GM21619 (cell line): ENCODE data around the gene MS4A4E.
"Not testable (repeated sequence)": the region's sequence is repeated elsewhere in the genome, so short reads cannot be mapped to it uniquely, and the experiment has no call there.

ENCODE experiments used
- ATAC-seq: cut with Tn5 transposase; IDR thresholded peaks from one replicate; pipeline ENCODE4 v1.9.1; 2021; ENCODE audit not compliant: unreplicated experiment

MS4A4E gene

DNA sequence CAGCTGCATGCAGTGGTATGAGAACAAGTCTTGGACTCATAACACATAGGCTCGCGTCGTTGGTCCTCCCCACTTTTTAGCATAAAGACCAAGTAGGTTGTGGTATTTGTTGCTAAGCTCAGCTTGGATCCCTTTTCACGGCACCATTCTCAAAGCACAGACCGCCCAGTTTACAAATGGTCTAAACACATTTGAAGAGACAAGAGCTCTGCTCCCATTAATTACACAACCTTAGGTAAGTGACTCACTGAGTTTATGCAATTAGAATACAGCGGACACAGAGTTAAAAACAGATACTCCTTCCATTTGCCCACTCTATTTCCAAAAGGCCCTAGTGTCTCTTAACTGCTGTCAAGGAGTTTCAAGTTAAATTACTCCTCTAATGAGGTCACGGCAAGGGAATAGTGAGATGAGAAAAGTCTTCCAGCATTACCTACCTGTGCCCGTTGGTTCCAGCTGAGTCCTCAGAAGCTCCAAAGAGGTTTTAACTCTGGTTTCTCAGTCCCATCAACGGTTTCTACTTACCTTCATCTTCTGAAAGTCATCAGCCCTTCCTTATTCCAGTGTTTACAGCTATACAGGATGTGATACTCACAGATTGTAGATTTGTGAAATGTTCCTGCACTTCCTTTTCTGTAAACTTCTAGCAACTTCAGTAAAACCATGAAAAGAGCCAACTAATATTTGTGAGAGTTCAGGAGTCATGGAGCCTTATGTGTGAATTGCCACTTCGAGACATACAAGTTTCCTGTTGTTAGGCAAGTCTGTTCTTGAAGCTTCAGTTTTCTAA, 60.2 kb downstream of the MS4A4E start, which contains the start of gene MS4A6A:
Gene MS4A6A, minus strand, starts transcription at position 543 of the 790 bp plus-strand sequence. CDS start 1,356 bp downstream, outside the sequence.
- ATAC-seq, result no peak

DNA sequence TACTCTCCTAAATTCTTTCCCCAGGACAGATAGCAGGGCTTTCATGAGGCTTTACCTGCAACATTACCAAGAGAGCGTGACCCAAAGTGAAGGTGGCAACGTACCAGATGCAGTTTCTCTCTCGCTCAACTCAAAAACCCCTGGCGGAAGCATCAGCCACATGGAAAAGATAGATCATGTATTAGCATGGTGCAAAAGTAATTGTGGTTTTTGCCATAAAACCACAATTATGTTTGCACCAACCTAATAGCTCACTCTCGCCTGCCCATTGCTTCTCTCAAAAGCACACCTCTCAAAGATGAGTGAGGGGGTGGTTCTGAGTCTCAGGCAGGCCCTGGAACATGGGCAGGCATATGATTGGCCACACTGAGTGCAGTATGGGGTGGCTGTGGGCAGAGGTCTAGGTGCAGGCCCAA, 67.1 kb downstream of the MS4A4E start:
- ATAC-seq, result peak; percentile 62

DNA sequence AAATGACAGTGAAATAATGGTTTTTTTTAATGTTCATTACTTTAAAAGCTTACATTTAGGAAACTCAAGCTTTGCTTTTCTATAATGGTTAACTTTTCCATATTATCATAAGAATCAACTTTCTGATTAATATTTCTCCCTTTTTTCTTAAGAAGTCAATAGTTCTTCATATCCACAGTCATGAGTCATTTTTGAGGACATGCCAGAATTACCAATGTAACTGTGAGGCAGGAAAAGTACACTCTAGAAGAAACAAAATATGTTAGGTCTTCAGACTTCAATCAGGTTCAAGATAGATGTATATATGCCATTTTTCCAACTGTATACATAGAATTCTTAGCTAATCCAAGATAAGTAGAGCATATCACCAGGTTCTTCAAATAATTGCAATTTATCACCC, 70.9 kb downstream of the MS4A4E start:
- no peak for ATAC-seq

DNA sequence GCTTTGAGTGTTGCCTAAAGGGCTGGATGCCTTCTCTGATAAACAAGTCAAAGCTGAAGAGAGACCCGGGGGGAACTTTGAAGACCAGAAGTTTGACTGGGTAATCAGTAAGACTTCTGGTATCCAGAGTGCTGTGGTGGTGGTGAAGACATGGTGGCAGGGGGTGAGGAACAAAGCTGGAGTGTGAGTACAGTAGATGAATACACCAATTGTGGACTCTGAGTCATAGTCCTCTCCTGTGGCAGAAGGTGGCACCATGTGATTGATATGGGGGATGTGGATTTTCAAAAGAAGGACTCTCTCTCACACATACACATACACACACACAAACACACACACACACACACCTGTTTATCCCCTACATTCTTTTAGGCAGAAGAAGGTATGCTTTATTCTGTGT, 72.4 kb downstream of the MS4A4E start:
- no peak for ATAC-seq

DNA sequence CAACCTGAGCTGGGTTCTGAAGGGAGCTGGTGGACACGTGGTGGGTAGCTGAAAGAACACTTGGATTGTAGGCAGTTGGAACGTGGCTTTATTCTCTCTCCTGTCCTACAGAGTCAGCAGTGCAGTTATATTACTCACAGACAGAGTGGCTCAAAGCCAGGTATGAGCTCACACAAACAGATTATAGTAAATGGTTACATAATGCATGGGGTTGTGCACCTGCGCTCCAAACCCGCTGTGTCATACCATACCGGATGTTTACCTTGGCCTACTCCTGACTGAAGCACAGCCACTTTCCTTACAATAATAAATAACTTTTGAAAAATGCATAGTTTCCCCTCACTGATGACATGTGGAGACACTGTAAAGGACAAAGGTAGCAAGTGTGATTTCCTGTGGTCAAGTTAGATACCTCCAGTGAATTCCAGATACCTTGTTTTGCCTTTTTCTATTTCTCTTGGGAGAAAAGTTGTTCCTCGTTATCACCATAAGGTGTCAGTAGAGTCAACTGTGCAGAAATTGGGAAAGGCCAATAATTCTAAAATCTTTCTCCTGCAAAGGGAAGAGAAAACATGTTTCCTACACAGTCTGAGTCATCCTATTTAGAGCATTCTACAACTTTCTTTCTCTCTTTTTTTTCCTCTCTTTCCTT, 73.5 kb downstream of the MS4A4E start:
- ATAC-seq, result no peak

DNA sequence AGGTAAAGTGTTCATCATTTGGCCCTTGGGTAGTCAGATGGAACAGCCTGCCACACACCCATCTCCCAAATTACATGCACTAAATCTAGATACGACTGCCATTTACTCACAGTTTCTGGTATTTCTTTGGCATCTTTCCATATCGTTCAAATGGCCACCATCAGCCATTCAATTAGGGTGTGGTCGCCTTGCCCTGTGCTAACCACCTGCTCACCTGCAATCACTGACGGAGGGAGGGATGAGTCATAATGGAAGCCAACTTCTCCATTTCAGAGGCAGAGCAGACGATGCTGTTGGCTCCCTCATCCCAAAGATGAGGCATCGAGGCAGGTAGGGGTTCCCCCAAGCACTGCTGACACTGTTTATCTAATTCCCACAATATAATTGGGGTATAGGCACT, 74.6 kb downstream of the MS4A4E start:
- ATAC-seq, result no peak

DNA sequence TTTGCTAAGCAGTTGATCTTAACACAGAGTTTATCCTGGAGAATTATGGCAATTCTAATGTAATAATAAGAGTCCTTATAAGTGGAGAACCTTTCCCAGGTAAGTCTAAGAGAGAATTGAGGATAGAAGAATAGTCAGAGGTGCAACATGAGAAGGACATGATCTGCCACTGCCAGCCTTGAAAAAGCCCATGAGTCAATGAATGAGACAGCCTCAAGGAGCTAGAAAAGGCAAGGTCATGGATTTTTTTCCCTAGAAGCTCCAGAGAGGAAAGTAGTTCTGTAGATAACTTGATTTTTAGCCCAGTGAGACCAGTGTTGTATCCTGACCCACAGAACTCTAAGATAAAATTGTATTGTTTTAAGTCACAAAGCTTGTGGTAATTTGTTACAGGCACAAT, 77.0 kb downstream of the MS4A4E start:
- ATAC-seq, result no peak

DNA sequence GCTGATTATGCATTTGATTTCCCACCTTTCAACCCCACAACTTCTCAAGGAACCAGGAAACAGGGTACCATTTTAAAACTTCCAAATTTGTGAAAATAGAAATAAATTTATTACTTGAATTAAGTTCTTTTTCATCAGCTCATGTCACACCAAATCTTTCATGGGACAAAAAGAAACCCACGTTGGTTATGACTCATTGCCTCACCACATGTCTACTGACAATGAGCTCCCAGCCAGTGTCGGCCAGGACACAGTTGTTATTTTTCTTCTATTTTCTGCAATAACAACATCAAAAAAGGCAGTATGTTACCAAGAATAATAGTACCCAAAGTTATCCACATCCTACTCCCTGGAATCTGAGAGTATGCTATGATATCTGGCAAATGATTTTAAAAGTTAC, 77.4 kb downstream of the MS4A4E start:
- no peak for ATAC-seq

DNA sequence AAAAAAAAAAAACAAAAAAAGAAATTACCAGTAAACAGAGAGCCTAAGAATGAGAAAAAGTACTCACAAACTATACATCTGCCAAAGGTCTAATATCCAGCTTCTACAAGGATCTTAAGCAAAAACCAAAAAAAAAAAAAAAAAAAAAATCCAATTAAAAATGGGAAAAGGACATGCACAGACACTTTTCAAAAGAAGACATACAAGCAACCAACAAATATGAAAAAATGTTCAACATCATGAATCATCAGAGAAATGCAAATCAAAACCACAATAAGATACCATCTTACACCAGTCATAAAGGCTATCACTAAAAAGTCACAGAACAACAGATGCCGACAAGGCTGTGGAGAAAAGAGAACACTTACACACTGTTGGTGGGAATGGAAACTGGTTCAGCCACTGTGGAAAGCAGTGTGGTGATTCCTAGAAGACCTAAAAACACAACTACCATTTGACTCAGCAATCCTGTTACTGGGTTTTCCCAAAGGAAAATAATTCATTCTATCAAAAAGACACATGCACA, 78.3 kb downstream of the MS4A4E start:
- ATAC-seq, result no peak

DNA sequence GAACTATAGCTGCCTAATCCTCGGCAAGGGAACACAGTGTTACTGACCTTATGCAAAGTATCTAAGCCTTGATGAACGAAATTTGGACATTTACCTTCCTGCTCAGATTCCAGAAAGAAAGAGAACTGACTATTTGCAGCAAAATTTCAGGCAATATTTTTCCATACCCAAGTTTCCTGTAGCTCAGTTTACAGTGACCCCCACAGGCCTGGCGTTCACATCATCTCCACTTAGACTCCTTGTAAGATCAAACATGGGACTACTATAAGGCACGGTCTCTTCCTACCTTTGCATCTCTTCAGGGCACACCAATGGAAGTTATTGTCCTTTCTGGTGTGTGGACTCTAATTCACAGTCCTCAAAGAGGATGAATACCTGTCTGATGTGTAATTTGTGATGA, 81.2 kb downstream of the MS4A4E start:
- no peak for ATAC-seq

DNA sequence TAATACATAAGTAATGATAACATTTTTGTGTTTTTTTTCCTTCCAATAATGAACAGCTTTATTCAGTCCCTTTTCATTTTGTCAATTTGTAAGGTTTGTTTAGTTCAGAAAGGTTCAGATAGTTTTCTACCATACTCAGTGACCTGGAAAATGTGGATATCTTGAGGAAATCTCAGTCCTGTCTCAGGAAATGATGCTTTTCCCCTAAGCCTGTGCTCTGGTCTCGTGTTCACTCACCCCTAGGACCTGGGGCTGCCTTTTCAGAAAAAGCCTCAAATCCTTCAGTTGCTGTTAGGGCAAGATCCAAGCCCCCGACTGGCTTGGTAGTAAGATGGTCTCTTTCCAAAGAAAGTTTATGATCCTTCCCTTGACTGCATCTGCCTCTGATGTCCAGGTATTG, 81.8 kb downstream of the MS4A4E start:
- no peak for ATAC-seq

DNA sequence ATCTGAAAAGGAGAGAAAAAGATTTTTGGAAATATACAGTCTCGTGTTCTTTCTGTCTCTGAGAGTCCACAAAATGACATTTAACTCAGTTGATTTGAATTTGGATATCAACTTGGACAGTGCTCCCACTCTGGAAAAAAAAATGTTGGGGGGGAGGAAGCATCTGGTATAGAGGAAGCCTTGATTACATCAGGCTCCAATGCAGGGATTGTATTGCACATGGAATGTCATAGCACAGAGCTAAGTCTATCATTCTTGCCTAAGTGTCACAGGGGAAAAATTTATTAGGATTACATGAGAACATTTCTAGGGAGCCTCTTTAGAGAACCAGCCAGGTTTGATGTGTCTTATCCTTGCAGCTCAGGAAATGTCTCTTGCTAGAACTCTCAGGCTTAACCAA, 83.1 kb downstream of the MS4A4E start:
- no peak for ATAC-seq

DNA sequence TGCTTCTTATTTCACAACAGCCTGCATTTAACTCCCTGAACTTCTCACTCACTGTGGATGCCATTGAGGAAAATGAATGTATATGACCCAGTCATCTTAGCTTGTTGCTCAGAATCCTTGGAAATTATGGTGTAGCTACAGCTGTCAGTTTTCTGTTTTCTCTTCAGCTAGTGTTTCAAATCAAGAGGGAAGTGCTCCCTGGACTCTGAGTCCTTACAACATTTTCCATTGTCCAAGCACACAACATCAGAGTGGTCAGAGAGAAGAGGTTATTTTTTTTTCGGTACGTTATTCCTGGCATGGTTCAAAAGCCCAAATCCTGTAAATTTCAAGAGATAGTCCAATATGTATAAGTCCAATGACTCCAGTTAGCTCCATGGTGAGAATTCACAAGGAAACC, 83.7 kb downstream of the MS4A4E start:
- no peak for ATAC-seq

DNA sequence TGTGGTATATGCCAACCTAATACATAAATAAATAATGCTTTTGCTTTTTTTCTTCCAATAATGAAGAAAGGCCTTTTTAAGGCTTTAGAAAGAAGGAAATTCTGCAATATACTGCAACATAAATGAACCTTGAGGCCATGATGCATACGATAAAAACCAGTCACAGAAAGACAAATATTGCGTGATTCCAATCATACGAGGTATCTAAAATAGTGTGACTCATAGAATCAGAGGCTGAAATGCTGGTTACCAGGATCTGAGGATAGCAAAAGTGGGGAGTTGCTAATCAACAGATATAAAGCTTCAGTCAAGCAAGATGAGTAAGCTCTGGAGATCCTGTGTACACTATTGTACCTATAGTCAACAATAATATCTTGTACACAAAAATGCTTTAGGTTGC, 84.3 kb downstream of the MS4A4E start:
- no peak for ATAC-seq

DNA sequence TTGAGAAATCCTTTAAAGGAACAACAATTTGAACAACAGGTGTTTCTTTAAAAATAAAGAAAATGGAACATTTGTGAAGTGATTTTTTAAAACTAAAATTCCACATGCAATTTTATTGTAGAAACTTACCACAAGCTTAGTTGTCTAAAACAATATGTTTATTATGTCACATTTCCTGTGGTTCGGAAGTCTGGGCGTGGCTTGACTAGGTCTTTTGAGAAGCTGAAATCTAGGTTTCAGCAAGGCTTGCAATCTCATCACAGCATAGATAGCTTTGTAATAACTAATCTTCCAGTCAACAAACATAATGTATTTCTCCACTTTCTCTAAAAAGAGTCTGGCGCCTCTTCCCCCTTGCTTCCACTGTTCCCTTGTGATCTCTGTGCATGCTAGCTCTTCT, 87.0 kb downstream of the MS4A4E start:
- no peak for ATAC-seq

DNA sequence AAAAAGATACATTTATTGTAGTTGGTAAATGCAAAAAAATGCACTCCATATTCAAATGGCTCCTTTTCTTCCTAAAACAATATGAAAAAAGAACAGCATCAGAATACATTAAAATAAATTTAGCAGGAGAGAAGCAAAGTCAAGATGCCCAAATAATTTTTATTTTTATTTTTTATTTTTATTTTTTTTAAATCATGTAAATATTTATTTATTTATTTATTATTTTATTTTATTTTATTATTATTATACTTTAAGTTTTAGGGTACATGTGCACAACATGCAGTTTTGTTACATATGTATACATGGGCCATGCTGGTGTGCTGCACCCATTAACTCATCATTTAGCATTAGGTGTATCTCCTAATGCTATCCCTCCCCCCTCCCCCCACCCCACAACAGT, 90.2 kb downstream of the MS4A4E start:
- not testable (repeated sequence) for ATAC-seq

DNA sequence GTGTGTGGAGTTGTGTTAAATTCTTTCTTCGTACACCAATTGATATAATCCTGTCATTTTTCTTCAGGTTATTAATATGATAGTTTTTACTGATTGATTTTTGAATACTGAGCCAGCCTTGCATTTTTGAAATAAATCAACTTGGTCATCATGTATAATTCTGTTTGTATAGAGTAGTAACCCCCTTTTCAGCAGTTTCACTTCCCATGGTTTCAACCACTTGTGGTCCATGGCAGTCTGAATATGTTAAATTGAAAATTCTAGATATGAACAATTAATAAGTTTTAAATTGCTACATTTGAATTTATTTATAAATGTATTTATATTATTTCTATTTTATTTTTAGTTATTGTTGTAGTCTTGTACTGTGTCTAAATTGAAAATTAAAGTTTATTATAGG, 92.7 kb downstream of the MS4A4E start:
- ATAC-seq, result no peak
